ENCODE measurements around the gene LRP1.

DNA sequence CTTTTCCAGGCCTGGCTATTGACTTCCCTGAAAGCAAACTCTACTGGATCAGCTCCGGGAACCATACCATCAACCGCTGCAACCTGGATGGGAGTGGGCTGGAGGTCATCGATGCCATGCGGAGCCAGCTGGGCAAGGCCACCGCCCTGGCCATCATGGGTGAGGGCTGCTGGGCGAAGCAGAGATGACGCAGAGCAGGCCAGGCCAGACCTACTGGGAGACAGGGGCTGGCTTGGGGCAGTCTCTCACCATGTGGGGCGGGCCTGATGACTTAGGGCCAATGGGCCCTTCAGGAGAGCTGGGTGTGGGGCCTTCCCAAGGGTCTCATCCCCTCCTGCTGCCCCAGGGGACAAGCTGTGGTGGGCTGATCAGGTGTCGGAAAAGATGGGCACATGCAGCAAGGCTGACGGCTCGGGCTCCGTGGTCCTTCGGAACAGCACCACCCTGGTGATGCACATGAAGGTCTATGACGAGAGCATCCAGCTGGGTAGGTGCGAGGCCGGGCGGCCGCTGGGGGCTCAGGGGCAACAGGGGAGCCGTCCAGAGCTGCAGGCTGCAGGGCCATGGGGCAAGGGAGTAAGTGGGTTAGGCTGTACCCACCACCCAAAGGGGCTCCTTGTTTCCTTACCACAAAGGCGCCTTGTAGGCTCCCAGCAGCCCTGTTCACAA is 52.2 kb downstream of the LRP1 start:
- TF ChIP-seq, protein P1, sequence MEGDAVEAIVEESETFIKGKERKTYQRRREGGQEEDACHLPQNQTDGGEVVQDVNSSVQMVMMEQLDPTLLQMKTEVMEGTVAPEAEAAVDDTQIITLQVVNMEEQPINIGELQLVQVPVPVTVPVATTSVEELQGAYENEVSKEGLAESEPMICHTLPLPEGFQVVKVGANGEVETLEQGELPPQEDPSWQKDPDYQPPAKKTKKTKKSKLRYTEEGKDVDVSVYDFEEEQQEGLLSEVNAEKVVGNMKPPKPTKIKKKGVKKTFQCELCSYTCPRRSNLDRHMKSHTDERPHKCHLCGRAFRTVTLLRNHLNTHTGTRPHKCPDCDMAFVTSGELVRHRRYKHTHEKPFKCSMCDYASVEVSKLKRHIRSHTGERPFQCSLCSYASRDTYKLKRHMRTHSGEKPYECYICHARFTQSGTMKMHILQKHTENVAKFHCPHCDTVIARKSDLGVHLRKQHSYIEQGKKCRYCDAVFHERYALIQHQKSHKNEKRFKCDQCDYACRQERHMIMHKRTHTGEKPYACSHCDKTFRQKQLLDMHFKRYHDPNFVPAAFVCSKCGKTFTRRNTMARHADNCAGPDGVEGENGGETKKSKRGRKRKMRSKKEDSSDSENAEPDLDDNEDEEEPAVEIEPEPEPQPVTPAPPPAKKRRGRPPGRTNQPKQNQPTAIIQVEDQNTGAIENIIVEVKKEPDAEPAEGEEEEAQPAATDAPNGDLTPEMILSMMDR (IDR thresholded peaks at IDR 0.05) = no peak
- TF ChIP-seq POLR2A (IDR thresholded peaks at IDR 0.05) = no peak

All from Peyer's patch (tissue), 4 donors.